ENCODE measurements around the gene SUGCT. TPM values are rescaled to one million over a fixed set of nuclear protein-coding genes. Genes with fewer than 3 reads are reported as not detected.

SUGCT gene
- total RNA-seq, 1 donor from 2014 or later = 7.1 TPM

DNA sequence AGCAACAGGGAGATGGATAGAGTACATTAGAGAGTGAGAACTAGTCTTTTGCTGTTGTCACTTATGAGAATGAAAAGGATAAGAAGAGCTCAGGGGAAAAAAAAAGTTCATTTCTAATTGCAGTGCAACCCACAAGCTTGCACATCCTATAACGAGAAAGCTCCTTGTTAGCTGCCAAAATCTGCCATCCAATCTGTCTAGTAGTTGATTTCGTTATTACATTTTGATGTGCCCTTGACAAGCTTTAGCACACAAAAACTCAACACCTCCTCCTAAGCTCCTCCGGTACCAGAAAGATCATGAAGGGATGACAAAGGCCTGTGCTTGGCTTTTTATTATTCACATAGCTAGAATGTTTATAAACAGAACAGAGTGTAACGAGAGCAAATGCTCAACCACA is 519.4 kb downstream of the SUGCT start:
- H3K4me3 Mint-ChIP-seq = no peak overlapping the region

GRCh38 chr7:40655426-40655825 is 520.6 kb downstream of the SUGCT start:
- no peak for DNase-seq (ENCODE audit: extremely low spot score, unreplicated experiment)

More for the DNA sequence above, 519.4 kb downstream of the SUGCT start:
- Mint-ChIP-seq H3K9me3 (no peaks in the 10 kb centered on the region), H3K27me3 (no peaks in the 10 kb centered on the region), H3K27ac (no peak overlapping the region), H3K4me1 (ENCODE audit: unreplicated experiment) (peaks cover 7% of the 10 kb centered on the region), H3K36me3 (no peaks in the 10 kb centered on the region)
- TF ChIP-seq, protein P1, sequence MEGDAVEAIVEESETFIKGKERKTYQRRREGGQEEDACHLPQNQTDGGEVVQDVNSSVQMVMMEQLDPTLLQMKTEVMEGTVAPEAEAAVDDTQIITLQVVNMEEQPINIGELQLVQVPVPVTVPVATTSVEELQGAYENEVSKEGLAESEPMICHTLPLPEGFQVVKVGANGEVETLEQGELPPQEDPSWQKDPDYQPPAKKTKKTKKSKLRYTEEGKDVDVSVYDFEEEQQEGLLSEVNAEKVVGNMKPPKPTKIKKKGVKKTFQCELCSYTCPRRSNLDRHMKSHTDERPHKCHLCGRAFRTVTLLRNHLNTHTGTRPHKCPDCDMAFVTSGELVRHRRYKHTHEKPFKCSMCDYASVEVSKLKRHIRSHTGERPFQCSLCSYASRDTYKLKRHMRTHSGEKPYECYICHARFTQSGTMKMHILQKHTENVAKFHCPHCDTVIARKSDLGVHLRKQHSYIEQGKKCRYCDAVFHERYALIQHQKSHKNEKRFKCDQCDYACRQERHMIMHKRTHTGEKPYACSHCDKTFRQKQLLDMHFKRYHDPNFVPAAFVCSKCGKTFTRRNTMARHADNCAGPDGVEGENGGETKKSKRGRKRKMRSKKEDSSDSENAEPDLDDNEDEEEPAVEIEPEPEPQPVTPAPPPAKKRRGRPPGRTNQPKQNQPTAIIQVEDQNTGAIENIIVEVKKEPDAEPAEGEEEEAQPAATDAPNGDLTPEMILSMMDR (conservative IDR thresholded peaks at IDR 0.05) = no peak
- no peak for DNase-seq (ENCODE audit: extremely low spot score, unreplicated experiment)

GRCh38 chr7:40656349-40656748 is 521.5 kb downstream of the SUGCT start:
- Mint-ChIP-seq H3K27me3 (no peaks in the 10 kb centered on the region), H3K4me1 (ENCODE audit: unreplicated experiment) (peaks cover 9% of the 10 kb centered on the region), H3K36me3 (no peaks in the 10 kb centered on the region), H3K4me3 (no peak overlapping the region), H3K27ac (no peak overlapping the region), H3K9me3 (peaks cover 4% of the 10 kb centered on the region)
- DNase-seq (ENCODE audit: extremely low spot score, unreplicated experiment) = no peak
- TF ChIP-seq, protein P1 (conservative IDR thresholded peaks at IDR 0.05) = no peak

More at GRCh38 chr7:40655426-40655825, 520.6 kb downstream of the SUGCT start:
- peaks cover 7% of the 10 kb centered on the region for H3K4me1 Mint-ChIP-seq (ENCODE audit: unreplicated experiment)
- H3K4me3 Mint-ChIP-seq = no peak overlapping the region
- TF ChIP-seq, protein P1 (conservative IDR thresholded peaks at IDR 0.05) = no peak
- no peak overlapping the region for H3K27ac Mint-ChIP-seq
- no peaks in the 10 kb centered on the region for H3K27me3 Mint-ChIP-seq
- H3K9me3 Mint-ChIP-seq = peaks cover 4% of the 10 kb centered on the region
- no peaks in the 10 kb centered on the region for H3K36me3 Mint-ChIP-seq

GRCh38 chr7:40658729-40659128 is 523.9 kb downstream of the SUGCT start:
- H3K27ac Mint-ChIP-seq = no peak overlapping the region
- peaks cover 19% of the 10 kb centered on the region for H3K4me1 Mint-ChIP-seq (ENCODE audit: unreplicated experiment)

GRCh38 chr7:40659231-40659630 is 524.4 kb downstream of the SUGCT start:
- H3K4me1 Mint-ChIP-seq (ENCODE audit: unreplicated experiment) = peaks cover 19% of the 10 kb centered on the region
- no peaks in the 10 kb centered on the region for H3K27me3 Mint-ChIP-seq

More at GRCh38 chr7:40658729-40659128, 523.9 kb downstream of the SUGCT start:
- Mint-ChIP-seq H3K27me3 (no peaks in the 10 kb centered on the region), H3K9me3 (peaks cover 4% of the 10 kb centered on the region), H3K4me3 (no peak overlapping the region), H3K36me3 (no peaks in the 10 kb centered on the region)
- TF ChIP-seq, protein P1 (conservative IDR thresholded peaks at IDR 0.05) = no peak
- no peak for DNase-seq (ENCODE audit: extremely low spot score, unreplicated experiment)

More at GRCh38 chr7:40659231-40659630, 524.4 kb downstream of the SUGCT start:
- no peaks in the 10 kb centered on the region for H3K36me3 Mint-ChIP-seq
- H3K4me3 Mint-ChIP-seq = no peak overlapping the region
- no peak for DNase-seq (ENCODE audit: extremely low spot score, unreplicated experiment)
- peaks cover 4% of the 10 kb centered on the region for H3K9me3 Mint-ChIP-seq
- TF ChIP-seq, protein P1 (conservative IDR thresholded peaks at IDR 0.05) = no peak
- no peak overlapping the region for H3K27ac Mint-ChIP-seq

Data from type B pancreatic cell (in vitro differentiated cells).